Esophagus squamous epithelium (tissue), 4 donors: ENCODE results near the gene ATXN7L2.

Experiments
- CTCF ChIP-seq, 6 experiments: fragments of 450-650 bp in 4 of 6; fragments of 200-600 bp in 2 of 6; sonication (generic) in 2 of 6; IDR thresholded peaks; one replicate each; pipeline ENCODE4 v1.5.1; 2016 to 2019; ENCODE audit warnings: antibody characterized with exemption in 6 of 6, mild to moderate bottlenecking in 4 of 6, moderate library complexity in 4 of 6
- POLR2A ChIP-seq, 4 donors: fragments of 450-650 bp; IDR thresholded peaks; one replicate each; pipeline ENCODE4 v1.6.1; 2017; ENCODE audit warnings: antibody characterized with exemption in 4 of 4, mild to moderate bottlenecking in 4 of 4, moderate library complexity in 3 of 4

DNA sequence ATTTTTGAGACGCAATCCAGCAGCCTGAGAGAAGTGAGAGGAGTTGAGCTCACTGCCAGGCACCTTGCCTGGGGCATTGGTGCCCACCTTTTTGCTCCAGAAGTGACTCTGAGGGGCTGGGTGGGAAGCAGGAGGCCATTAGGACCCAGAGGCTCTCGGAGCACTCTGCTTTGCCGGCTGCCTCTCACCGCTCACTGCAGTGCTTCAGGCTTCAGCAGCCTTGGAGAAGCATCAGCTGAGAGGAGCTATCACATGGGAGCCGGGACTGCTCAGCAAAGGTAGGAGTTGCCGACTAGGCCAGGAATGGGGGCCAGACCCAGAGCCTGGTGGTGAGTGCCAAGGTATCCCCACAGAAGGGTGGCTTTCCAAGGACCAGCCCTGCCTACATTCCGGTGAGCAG lies 56.0 kb downstream of the ATXN7L2 start, which contains the start of gene GPR61:
- TF ChIP-seq CTCF (IDR thresholded peaks at IDR 0.05) (no peak), POLR2A (IDR thresholded peaks at IDR 0.05) (no peak)
